Esophagus squamous epithelium (tissue), 5 donors: ENCODE data around the gene RPE65. TPM values are rescaled to one million over a fixed set of nuclear protein-coding genes. Genes with fewer than 3 reads are reported as not detected.

Experiments
- DNase-seq: peaks from one replicate; lab custom pipeline; 2025; lab: John Stamatoyannopoulos, UW
- H3K27ac ChIP-seq, 4 donors: fragments of 200-600 bp; sonication (generic); one replicate each; pipeline ENCODE4 v1.5.1; 2016 to 2019; ENCODE audit warnings: mild to moderate bottlenecking in 1 of 4
- H3K27me3 ChIP-seq, 4 donors: fragments of 200-600 bp; sonication (generic); 1 replicate in 3 of 4; 2 replicates in 1 of 4; pipeline versions ENCODE4 v1.5.1 to v1.6.0; 2017 to 2021; ENCODE audit warnings: antibody characterized with exemption in 1 of 4
- H3K36me3 ChIP-seq, 3 donors: fragments of 200-600 bp; sonication (generic); one replicate each; pipeline ENCODE4 v1.5.1; 2016 to 2019
- H3K4me1 ChIP-seq, 3 donors: fragments of 200-600 bp; sonication (generic); one replicate each; pipeline ENCODE4 v1.5.1; 2017 to 2019
- H3K4me3 ChIP-seq, 4 donors: fragments of 200-600 bp; sonication (generic); 1 replicate in 3 of 4; 2 replicates in 1 of 4; pipeline ENCODE4 v1.5.1; 2016 to 2019; ENCODE audit warnings: mild to moderate bottlenecking in 2 of 4, moderate library complexity in 1 of 4
- H3K9me3 ChIP-seq, 3 donors: fragments of 200-600 bp; sonication (generic); one replicate each; pipeline ENCODE4 v1.5.1; 2016 to 2019
- CTCF ChIP-seq, 6 experiments: fragments of 450-650 bp in 4 of 6; fragments of 200-600 bp in 2 of 6; sonication (generic) in 2 of 6; IDR thresholded peaks; one replicate each; pipeline ENCODE4 v1.5.1; 2016 to 2019; ENCODE audit warnings: antibody characterized with exemption in 6 of 6, mild to moderate bottlenecking in 4 of 6, moderate library complexity in 4 of 6
- POLR2A ChIP-seq, 4 donors: fragments of 450-650 bp; IDR thresholded peaks; one replicate each; pipeline ENCODE4 v1.6.1; 2017; ENCODE audit warnings: antibody characterized with exemption in 4 of 4, mild to moderate bottlenecking in 4 of 4, moderate library complexity in 3 of 4
- WGBS, 2 donors: methylation state at CpG; one replicate each; pipeline ENCODE4 v1.1.5; 2018; 5-methylcytosine and 5-hydroxymethylcytosine counted together
- intact Hi-C: fragments of 100-400 bp; cut with DNase I; formaldehyde crosslinking; loops from one replicate; pipeline ENCODE4 v1.15.0; 2022
- small RNA-seq, 4 donors: library from RNA; depleted of rRNA; stranded (forward); fragments of <200 nt; gene quantifications; one replicate each; pipeline ENCODE3, GENCODE V24; 2016
- total RNA-seq, 4 donors: library from RNA; depleted of rRNA; stranded (reverse); fragments of >200 nt; gene quantifications; one replicate each; pipeline ENCODE4 v1.1.0, GENCODE V29; 2016
- donor health status: DM: yes; HTN: yes; CAD: no.

Gene RPE65
- total RNA-seq, 4 donors from 2014 or later: not detected

GRCh38 chr1:68384872-68385411, 64.8 kb downstream of the RPE65 start:
- no peaks in the 10 kb centered on the region for H3K27me3 ChIP-seq
- no peak for DNase-seq
- intact Hi-C loops: no loop called here
- H3K4me1 ChIP-seq: peaks cover 9 to 29% (median 17%) of the 10 kb centered on the region in 3 donors
- no peak overlapping the region for H3K4me3 ChIP-seq
- H3K27ac ChIP-seq: peak overlapping the region; percentile 66 to 85 (median 69)
- TF ChIP-seq POLR2A (IDR thresholded peaks at IDR 0.05) (no peak), CTCF (IDR thresholded peaks at IDR 0.05) (no peak)
- H3K9me3 ChIP-seq: peaks cover 0 to 7% (median 0%) of the 10 kb centered on the region in 3 donors
- no peaks in the 10 kb centered on the region for H3K36me3 ChIP-seq
- 49 to 56% methylated on average over 2 of the region's 2 CpGs for WGBS, 2 donors

GRCh38 chr1:68384321-68384813, 65.4 kb downstream of the RPE65 start:
- Histone ChIP-seq H3K27ac (peak overlapping the region; percentile 71 to 85 (median 78)), H3K27me3 (no peaks in the 10 kb centered on the region)
- intact Hi-C loops: no loop called here

GRCh38 chr1:68383092-68383491, 66.7 kb downstream of the RPE65 start:
- Histone ChIP-seq H3K27ac (peak overlapping the region; percentile 71 to 85 (median 78)), H3K9me3 (peaks cover 0 to 7% (median 0%) of the 10 kb centered on the region in 3 donors), H3K4me1 (peaks cover 9 to 48% (median 20%) of the 10 kb centered on the region in 3 donors), H3K4me3 (no peak overlapping the region), H3K27me3 (no peaks in the 10 kb centered on the region), H3K36me3 (no peaks in the 10 kb centered on the region)
- no peak for DNase-seq
- TF ChIP-seq CTCF (IDR thresholded peaks at IDR 0.05): peak in 1 of 6 experiments; percentile 32
- no peak for TF ChIP-seq POLR2A (IDR thresholded peaks at IDR 0.05)
- 56 to 71% methylated on average over 2 of the region's 2 CpGs for WGBS, 2 donors
- intact Hi-C loops: no loop called here

More at GRCh38 chr1:68384321-68384813, 65.4 kb downstream of the RPE65 start:
- DNase-seq: no peak
- no peaks in the 10 kb centered on the region for H3K36me3 ChIP-seq
- peak overlapping the region in 1 of 4 donors; percentile 18 for H3K4me3 ChIP-seq
- TF ChIP-seq CTCF (IDR thresholded peaks at IDR 0.05) (peak in 3 of 6 experiments; percentile 44 to 71 (median 46)), POLR2A (IDR thresholded peaks at IDR 0.05) (no peak)
- 24 to 26% methylated on average over 2 of the region's 2 CpGs for WGBS, 2 donors
- peaks cover 0 to 7% (median 0%) of the 10 kb centered on the region in 3 donors for H3K9me3 ChIP-seq
- peaks cover 9 to 35% (median 17%) of the 10 kb centered on the region in 3 donors for H3K4me1 ChIP-seq

- intact Hi-C loops: no loop called here
- DNase-seq: no peak
- H3K27ac ChIP-seq: peak overlapping the region; percentile 29 to 80 (median 56)
- H3K4me1 ChIP-seq: peaks cover 0 to 50% (median 14%) of the 10 kb centered on the region in 3 donors
- H3K27me3 ChIP-seq: no peaks in the 10 kb centered on the region
- no peak overlapping the region for H3K4me3 ChIP-seq
- H3K36me3 ChIP-seq: no peaks in the 10 kb centered on the region
- H3K9me3 ChIP-seq: peaks cover 0 to 7% (median 0%) of the 10 kb centered on the region in 3 donors
- TF ChIP-seq CTCF (IDR thresholded peaks at IDR 0.05) (no peak), POLR2A (IDR thresholded peaks at IDR 0.05) (no peak)
Measured at GRCh38 chr1:68379085-68379478, 70.7 kb downstream of the RPE65 start.

Small RNAs within 50 kb of the gene (small RNA-seq; reads per million reads assigned to genes)
- 0 reads per million in 4 donors for gene AL139413.1

Other genes starting within 250 kb of the RPE65 start
- gene WLS, start 217.4 kb downstream of the RPE65 start, total RNA-seq: 10 to 100 TPM; 30.4 to 87.8 (median 60.0) TPM
- gene DEPDC1, start 47.1 kb upstream of the RPE65 start, total RNA-seq: 10 to 100 TPM in 2 of 4 donors, 1 to 10 TPM in 2; 2.7 to 10.9 (median 6.8) TPM